ENCODE results near the gene TRAPPC13.

DNA sequence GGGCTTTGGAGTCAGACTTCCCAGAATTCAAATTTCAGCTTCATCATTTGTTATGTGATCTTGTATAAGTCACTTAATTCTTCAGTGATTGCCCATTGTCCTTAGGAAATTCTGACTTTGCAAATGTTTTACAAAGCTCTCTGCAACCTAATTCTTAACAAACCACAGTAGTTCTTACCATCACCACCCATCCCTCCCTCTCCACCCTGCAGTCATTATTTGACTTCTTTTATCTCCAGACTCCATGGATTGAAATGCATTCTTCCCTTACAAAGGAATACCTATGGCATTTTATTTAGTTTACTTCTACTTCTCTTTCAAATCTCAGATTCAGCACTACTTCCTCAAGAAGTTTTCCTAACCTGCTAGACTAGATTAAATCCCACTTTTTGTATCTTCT lies 23.1 kb downstream of the TRAPPC13 start:
- TF ChIP-seq, protein P1, sequence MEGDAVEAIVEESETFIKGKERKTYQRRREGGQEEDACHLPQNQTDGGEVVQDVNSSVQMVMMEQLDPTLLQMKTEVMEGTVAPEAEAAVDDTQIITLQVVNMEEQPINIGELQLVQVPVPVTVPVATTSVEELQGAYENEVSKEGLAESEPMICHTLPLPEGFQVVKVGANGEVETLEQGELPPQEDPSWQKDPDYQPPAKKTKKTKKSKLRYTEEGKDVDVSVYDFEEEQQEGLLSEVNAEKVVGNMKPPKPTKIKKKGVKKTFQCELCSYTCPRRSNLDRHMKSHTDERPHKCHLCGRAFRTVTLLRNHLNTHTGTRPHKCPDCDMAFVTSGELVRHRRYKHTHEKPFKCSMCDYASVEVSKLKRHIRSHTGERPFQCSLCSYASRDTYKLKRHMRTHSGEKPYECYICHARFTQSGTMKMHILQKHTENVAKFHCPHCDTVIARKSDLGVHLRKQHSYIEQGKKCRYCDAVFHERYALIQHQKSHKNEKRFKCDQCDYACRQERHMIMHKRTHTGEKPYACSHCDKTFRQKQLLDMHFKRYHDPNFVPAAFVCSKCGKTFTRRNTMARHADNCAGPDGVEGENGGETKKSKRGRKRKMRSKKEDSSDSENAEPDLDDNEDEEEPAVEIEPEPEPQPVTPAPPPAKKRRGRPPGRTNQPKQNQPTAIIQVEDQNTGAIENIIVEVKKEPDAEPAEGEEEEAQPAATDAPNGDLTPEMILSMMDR (IDR thresholded peaks at IDR 0.05; ENCODE audit: low read depth, low read length, poor library complexity, severe bottlenecking) = no peak
- no peak for TF ChIP-seq EZH2phosphoT487 (IDR thresholded peaks at IDR 0.05; ENCODE audit: borderline replicate concordance, low read length)
